Measurements from ENCODE around the gene ZNG1C.
"Not testable (repeated sequence)": the region's sequence is repeated elsewhere in the genome, so short reads cannot be mapped to it uniquely, and the experiment has no call there.

- not testable (repeated sequence) for TF ChIP-seq EZH2 (IDR thresholded peaks at IDR 0.05); POLR2AphosphoS5 (IDR thresholded peaks at IDR 0.05; ENCODE audit: borderline replicate concordance, low read depth, low read length); FOXP2 (optimal IDR thresholded peaks at IDR 0.05; ENCODE audit: control extremely low read depth, extremely low read length, insufficient read depth)
Observed at GRCh38 chr9:68242437-68242836, 654 bp downstream of the ZNG1C start.

All from SK-N-MC (cell line).